GM23248 (cell line): Measurements from ENCODE around the gene FMO3.

ENCODE experiments used
- EZH2 ChIP-seq: fragments of 200-600 bp; sonication (generic); IDR thresholded peaks from 2 replicates; pipeline ENCODE4 v1.6.1; 2018; ENCODE audit warnings: antibody characterized with exemption, mild to moderate bottlenecking; ENCODE audit not compliant: insufficient read depth, poor library complexity, severe bottlenecking
- EZH2phosphoT487 ChIP-seq: fragments of 200-600 bp; sonication (generic); IDR thresholded peaks from 2 replicates; pipeline ENCODE4 v1.6.1; 2018; ENCODE audit warnings: antibody characterized with exemption, moderate library complexity, mild to moderate bottlenecking, low read depth; ENCODE audit not compliant: insufficient read depth

DNA sequence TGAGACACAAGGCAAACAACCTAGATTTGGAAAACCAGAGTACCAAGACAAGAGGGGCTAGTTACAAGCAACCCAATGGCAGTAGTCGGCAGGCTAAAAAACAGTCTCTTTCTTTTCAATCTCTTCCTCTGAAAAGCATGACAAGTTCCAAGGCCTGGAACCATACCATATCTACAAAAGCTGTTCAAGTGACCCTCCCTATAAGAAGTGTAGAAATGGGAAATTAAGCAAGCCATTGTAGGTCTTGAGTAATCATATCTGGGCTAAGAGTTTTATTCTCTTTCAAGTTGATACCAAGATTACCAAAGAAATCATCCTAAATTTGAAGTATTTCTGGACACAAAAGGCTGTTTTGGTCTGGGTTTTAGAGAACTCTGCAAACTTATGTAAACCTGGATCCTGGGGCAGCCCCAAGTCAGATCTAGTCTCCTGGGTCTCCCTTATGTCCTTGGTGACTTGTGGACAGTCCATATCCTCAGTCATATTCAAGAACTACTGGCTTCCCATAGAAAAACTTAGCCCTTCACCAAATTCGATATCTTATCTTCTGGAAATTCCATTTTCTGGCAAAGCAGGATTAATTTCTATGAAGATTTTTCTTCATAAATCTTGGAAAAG lies 24.7 kb downstream of the FMO3 start:
- no peak for TF ChIP-seq EZH2
- no peak for TF ChIP-seq EZH2phosphoT487
